HG03558 (cell line): ENCODE data around the gene TJP1.
"Not testable (repeated sequence)": the region's sequence is repeated elsewhere in the genome, so short reads cannot be mapped to it uniquely, and the experiment has no call there.

Experiments
- ATAC-seq: cut with Tn5 transposase; IDR thresholded peaks from one replicate; pipeline ENCODE4 v1.9.1; 2021; ENCODE audit warnings: moderate number of reproducible peaks; ENCODE audit not compliant: unreplicated experiment; ENCODE audit errors: extremely low read depth

Gene TJP1

GRCh38 chr15:29724026-29724425 is 98.2 kb downstream of the TJP1 start:
- ATAC-seq = no peak

GRCh38 chr15:29713784-29714183 is 108.5 kb downstream of the TJP1 start:
- ATAC-seq = no peak

DNA sequence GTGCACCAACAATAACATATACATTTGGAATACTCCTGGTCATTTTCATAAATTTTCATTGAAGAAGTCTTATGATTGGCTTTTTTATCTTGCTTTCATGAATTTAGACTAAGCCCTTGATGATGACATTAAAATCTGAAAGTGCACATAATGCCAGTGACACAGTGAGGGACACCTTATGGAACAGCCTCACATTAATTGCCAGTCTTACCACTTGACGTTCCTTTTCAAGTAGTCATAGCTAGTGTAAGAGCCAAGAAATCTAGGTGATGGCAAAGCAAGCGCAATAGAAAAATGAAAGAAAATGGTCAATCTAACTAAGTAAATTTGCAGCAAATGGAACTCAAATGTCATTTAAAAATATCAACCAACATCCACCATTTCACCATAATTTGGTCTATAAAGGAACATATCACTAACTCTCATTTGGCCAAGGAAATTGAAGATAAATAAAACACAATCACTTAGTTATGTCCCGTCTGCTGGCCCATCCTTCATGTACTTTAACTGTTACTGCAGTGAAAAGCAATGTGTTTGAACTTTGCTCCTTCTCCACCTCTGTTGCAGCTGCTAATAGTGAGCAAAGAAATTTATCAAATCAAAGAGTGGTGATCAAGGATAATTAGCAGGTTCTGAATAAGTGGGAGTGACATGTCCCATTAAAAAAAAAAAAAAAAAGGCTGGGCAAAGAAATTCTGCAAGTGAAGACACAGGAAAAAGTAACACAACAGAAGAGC is 110.0 kb downstream of the TJP1 start:
- ATAC-seq = no peak

DNA sequence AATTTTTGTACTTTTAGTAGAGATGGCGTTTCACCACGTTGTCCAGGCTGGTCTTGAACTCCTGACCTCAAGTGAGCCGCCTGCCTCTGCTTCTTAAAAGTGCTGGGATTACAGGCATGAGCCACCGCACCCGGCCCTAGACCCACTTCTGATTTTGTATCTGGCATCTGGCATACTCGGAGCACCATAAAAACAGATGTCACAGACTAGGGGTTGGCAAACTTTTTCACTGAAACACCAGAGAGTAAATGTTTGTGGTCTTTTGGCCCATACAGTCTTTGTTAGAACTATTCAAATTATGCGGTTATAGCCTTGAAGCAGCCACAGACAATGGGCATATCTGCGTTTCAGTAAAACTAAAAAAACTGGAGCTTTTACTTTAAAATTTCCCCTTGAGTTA is 110.7 kb downstream of the TJP1 start:
- ATAC-seq = no peak

GRCh38 chr15:29708519-29708918 is 113.7 kb downstream of the TJP1 start:
- ATAC-seq = no peak

DNA sequence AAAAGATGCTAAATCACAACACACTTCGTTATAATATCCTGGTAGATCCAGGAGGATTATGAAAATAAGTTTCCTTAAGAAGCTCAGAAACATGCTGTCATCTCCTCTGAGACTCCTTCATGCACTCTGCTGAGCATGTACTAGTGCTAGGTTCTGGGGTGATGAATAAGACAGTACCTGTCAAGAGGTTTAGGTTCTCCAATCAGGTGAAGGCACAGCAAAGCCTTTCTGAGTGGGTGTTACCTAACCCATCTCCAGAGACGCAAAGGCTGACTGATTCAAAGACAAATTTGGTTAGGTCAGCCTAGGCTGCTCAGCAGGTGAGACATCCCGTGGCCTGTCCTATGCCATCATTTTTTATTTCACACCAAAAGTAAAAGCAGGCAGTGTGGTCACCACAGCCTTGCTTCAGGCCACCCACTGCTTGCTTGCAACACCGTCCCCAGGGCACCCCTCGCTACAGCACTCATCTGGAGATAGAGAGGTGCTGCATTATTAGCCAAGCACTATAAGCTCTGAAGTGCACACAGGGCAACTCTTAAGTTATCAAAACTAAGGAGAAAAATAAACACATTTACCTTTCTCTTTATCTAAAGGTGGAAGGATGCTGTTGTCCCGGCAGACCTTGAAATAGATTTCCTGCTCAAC is 117.2 kb downstream of the TJP1 start:
- ATAC-seq = no peak

DNA sequence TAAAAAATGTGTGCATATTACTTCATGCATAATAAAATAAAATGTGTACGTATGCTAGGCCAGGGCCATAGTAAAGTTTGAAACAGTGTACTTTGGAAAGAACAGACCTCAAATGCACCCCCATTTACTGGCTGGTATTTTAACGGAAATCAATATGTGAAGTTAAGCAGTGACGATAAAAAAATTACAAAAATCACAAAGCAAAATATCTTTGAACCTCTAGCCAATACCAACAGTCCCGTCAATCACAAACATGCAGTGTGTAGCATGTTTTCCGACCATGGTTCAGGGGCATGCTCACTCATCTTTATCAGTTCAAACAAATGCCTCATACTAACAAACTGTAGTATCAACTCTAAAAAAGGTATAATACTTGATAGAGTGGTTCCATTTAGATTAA is 121.1 kb downstream of the TJP1 start:
- no peak for ATAC-seq

DNA sequence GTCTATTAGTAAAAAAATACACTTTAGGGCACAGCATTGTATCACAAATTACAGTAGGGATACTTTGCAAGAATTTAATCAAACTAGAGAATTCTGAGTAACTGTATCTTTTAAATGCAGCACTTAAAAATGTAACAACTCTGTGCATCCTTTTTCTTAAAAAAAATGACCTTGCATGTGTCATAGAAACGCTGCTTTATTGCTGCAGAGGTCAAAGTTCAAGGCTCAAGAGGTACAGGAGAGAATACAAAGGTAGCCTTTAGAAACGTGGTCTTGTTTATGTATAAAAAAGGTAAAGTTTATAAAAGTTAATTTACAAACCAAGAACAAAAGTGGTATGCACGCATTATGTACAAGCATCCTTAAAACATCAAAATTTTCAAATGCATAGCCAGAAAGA is 122.0 kb downstream of the TJP1 start:
- no peak for ATAC-seq

- ATAC-seq = no peak
Observed at GRCh38 chr15:29699791-29700190, 122.5 kb downstream of the TJP1 start.

DNA sequence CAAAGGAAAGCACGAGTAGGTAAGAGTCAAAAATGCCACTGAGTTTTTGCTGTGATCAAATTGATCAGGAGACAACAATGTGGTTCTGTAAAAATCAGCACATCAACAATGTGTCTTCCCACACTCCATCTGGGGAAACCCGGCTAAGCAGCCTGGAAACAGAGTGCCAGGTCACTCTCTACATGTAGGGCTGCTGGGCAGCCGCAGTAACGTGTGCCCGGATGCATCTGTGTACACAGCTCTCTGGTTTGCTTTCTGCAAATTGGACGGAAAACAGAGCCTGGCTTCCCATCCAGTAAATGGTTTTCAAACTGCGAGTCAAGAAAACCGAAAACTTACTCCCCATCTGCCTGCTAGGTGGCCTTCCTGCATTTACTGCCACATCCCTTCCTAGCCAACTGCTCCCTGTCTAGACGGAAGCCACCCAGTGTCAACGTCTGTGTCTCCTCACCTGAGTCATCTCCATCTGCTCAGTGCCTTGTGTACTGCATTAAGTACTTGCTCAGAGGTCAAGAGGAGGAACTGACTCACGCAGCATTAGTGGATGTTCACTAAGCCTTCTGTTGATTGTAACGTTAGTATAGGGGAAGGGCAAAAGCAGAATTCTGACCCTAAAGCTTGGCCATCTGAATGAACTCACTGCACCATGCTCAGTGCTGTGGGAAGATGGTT is 124.1 kb downstream of the TJP1 start:
- no peak for ATAC-seq

DNA sequence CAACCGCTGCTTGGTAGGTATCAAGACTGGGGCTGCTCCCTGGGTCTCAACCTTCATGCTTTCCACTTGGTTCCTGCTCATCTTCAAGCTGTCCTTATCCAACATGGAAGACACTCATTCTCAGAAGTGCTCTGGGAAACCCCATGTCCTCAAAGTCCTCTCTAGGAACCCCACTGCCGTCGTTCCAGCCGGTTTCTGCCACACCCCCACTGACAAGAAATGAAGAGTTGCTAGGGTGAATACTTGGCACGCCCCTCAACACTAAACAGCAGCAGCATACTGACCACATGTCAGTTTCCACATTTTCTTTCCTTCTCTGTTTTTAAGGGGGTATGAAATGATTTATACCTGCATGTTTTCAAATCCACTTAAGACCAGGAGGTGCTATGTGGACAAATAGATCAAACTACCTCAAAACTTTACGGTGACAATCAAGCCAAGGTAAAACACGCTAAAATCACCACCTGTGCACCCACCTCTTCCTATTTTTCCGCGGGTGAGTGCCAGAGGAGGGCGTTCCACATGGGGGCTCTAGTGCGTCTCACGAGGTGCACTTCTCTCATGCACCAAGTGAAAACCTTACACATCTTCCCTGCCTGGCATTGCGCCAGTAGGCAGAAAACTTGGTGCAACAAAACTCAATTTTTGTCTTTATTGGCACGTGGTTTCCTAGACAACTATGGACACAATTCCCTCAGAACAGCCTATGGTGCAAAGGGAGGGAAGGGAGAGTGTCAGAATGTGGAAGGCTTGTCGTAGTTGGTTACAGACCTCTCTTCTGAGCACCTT is 125.1 kb downstream of the TJP1 start:
- ATAC-seq = no peak

DNA sequence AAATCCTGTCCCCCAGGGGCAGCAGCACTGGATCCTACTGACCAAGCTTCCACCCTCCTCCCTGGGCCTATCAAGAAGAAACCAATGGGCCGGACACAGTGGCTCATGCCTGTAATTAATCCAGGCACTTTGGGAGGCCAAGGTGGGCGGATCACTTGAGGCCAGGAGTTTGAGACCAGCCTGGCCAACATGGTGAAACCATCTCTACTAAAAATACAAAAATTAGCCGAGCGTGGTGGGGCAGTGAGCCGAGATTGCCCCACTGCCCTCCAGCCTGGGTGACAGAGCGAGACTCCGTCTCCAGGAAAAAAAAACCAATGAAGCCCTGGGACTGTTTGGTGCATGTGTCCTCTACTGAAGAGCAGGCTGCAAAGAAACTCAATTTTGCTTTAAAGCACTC is 125.8 kb downstream of the TJP1 start:
- ATAC-seq = not testable (repeated sequence)

DNA sequence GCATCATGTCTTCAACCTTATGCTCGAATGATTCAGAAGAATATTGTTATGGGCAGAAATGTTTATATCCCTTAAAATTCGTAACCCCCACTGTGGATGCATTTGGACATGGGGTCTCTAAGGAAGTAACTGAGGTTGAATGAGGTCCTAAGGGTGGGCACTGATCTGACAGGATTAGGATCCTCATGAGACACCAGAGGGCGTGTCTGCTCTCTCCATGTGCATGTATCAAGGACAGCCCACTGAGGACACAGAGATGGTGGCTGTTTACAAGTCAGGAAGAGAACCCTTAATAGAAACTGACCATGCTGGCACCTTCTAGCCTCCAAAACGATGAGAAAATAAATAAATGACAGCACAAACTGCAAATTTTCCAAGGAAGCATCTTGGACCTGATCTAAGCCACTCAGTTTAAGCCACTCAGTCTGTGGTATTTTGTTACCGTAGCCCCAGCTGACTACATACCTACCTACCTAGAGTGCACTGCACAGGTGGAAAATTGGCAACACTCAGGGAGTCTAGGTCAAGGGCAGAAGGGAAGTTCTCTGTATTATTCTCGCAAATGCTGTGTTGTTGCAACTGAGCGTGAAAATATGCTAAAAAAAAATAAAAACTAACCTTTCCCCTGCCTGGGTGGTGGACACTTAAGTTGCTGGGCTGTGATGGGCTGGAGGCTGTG is 126.6 kb downstream of the TJP1 start:
- ATAC-seq = no peak

- no peak for ATAC-seq
Observed at GRCh38 chr15:29693225-29693624, 129.0 kb downstream of the TJP1 start.

DNA sequence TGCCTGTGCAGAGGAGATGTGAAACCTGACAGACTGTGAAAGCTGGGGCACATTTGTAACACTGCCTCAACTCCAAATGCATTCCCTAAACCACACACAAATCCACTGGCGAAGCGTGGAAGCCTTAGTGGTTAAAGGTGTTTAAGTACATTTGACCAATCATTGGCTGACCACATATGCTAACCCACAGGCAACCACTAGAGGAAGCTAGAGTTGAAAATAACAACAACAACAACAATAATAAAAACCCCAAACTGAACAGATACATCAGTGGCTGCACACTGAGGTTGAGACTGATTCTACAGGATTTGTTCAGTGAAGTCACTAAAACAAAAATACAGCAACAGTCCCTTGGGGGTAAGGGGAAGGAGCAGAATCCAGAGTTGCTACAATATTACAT is 129.7 kb downstream of the TJP1 start:
- no peak for ATAC-seq

DNA sequence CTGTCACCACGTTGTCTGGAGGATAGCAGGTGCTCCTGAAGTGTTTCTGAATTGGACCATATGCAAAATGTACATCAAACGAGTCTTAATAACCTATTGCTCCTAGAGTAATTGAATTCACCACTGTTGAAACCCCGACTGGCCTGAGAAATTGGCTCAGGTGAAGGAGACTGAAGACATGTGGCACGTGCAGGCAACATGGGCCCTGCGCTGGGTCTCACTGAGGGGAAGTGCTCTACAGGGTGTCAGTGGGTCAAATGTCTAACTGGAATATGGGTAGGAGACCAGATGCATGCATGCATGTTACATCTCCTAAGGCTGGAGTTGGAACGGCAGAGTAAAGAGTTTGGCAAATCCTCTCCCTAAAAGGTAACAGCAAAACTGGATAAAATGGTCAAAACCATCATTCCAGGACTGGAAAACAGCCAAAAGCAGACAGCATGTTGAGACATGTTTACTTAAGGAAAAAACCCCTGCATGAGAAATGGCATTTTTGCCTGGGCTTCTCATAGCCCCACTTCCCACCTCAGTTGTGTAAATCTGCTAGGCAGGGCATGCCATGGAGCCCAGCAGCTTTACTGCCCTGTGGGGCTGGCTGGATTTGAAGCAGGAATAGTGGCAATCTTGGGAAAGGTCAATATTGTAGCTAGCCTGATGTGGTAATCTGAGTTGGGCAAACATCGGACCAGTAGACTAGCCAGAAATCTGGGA is 131.3 kb downstream of the TJP1 start:
- no peak for ATAC-seq

DNA sequence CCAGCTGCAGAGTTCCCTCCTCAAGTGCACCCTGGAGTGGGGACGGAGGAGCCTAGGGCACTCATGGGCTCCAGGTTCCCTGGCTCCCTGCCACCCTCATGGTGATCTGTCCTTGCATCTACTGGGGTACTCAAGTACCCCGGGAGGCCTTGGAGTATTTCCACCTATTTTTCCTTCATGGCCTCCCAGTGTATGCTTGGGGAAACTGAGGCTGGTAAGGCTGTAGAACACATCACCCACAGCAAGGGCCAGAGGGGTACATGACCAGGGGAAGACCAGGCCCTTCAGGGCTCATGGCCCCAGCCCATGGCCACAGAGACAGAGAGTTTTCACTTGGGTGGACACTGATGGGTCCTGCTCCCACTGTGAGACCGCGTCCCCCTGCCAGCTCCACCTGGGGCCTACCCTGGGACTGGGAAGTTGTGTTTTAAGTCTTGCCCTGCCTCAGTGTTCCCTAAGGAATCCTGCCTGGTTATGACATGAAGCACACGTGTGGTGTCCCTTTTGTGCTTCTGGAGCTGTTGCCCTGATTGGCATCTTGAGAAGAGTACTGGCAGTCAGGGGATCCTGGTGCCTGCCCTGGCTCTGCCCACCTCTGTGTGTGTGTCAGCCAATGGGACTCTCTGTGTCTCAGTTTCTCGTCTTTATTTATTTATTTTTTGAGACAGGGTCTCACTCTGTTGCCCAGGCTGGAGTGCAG is 132.8 kb downstream of the TJP1 start:
- ATAC-seq = no peak

DNA sequence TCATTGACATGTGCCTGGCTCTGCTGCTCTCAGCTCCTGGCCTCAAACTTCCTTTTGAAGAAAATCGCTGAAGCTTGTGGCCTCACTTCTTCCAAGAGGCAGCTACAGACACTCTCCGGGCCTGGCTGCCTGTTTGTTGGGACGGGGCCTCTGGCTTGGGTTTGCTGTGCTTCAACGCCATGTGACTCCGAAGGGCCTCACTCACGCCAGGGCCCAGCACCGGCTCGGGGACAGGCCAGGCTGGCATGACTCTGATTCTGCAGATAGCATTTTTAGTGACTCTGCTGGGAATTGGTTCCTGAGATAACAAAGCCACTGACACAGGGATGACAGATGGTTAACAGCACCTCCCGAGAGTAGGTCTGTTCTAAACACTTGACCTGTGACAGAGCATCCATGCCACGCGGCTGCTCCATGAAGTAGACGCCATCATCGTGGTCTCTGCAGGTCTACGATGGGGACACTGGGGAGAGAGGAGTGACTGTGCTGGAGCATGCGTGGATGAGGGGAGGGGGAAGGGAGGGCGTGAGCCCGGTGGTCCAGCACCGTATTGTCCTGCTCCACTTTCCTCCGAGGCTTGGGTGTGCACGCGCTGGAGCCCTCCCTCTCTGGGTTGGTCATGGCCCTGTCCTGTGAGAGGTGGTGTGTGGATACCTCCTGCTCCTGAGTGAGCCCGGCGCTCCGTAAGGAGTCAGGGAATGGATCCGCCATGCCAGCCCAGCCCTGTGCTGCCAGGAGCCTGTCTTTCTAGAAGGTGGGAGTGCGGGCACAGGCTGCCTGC is 133.6 kb downstream of the TJP1 start:
- ATAC-seq = no peak
